Measurements from ENCODE around the gene RAB35.

DNA sequence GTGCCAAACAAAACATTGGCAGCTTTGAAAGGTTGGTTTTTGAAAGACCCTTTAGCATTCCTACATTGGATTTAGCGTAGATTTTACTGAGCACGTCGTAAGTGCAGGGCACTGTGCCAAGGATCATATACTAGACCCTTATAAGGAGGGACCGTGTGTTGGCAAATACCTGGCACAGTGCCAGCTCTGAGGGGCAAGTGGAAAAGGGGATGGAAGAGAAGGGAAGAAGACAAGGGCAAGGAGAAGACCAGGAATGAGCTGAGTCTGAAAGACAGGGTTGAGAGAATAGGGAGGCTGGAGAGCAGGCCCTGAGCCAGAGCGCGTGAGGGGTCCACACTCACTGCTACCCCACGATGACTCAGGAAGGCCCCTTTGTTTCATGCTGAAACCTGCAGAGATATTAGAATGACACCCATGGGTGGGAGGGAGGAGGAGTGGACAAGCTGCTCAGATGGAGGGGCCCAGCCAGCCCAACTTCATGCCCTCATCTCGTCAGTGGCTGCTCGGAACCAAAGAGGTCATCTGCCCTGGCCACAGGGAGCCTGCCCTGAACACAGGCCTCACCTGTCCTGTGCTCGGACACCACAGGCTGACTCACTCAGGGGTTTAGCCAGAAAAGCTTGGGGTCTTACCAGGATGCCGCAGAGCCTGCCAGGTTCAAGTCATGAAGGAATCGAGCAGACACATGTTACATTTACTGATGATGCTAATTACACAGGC lies 25.0 kb downstream of the RAB35 start:
- TF ChIP-seq, protein P1, sequence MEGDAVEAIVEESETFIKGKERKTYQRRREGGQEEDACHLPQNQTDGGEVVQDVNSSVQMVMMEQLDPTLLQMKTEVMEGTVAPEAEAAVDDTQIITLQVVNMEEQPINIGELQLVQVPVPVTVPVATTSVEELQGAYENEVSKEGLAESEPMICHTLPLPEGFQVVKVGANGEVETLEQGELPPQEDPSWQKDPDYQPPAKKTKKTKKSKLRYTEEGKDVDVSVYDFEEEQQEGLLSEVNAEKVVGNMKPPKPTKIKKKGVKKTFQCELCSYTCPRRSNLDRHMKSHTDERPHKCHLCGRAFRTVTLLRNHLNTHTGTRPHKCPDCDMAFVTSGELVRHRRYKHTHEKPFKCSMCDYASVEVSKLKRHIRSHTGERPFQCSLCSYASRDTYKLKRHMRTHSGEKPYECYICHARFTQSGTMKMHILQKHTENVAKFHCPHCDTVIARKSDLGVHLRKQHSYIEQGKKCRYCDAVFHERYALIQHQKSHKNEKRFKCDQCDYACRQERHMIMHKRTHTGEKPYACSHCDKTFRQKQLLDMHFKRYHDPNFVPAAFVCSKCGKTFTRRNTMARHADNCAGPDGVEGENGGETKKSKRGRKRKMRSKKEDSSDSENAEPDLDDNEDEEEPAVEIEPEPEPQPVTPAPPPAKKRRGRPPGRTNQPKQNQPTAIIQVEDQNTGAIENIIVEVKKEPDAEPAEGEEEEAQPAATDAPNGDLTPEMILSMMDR (IDR thresholded peaks at IDR 0.05), result no peak
- no peak for TF ChIP-seq EP300 (IDR thresholded peaks at IDR 0.05)
- no peak for TF ChIP-seq POLR2AphosphoS5 (IDR thresholded peaks at IDR 0.05)
- no peak for TF ChIP-seq POLR2A (IDR thresholded peaks at IDR 0.05)
